HUES64 (cell line): ENCODE measurements around the gene SFMBT2.
"Not testable (repeated sequence)": the region's sequence is repeated elsewhere in the genome, so short reads cannot be mapped to it uniquely, and the experiment has no call there.

Experiments
- H3K27ac ChIP-seq: 2 replicates; pipeline ENCODE4 v1.7.0; 2013; ENCODE audit warnings: low read depth, low read length, inconsistent platforms
- H3K27me3 ChIP-seq: 2 replicates; pipeline ENCODE4 v1.6.1; 2013; ENCODE audit warnings: mild to moderate bottlenecking, low read length; ENCODE audit not compliant: insufficient read depth
- H3K36me3 ChIP-seq: 2 replicates; pipeline ENCODE4 v1.6.1; 2013; ENCODE audit warnings: mild to moderate bottlenecking, low read length; ENCODE audit not compliant: insufficient read depth
- H3K4me1 ChIP-seq: 2 replicates; pipeline ENCODE4 v1.6.1; 2013; ENCODE audit warnings: mild to moderate bottlenecking, low read length, moderate library complexity; ENCODE audit not compliant: insufficient read depth
- H3K4me3 ChIP-seq: 2 replicates; pipeline ENCODE4 v1.5.1; 2013; ENCODE audit warnings: mild to moderate bottlenecking, low read length, moderate library complexity
- H3K9ac ChIP-seq: 2 replicates; pipeline ENCODE4 v1.6.1; 2013; ENCODE audit warnings: mild to moderate bottlenecking, low read depth, low read length
- H3K9me3 ChIP-seq: 2 replicates; pipeline ENCODE4 v1.6.1; 2013; ENCODE audit warnings: low read depth, low read length; ENCODE audit not compliant: insufficient read depth
- WGBS: fragments of 150-250, 120-280 bp; methylation state at CpG from one replicate; pipeline ENCODE4 v1.1.7; 2013; ENCODE audit warnings: missing lambda C conversion rate; 5-methylcytosine and 5-hydroxymethylcytosine counted together

The SFMBT2 gene

DNA sequence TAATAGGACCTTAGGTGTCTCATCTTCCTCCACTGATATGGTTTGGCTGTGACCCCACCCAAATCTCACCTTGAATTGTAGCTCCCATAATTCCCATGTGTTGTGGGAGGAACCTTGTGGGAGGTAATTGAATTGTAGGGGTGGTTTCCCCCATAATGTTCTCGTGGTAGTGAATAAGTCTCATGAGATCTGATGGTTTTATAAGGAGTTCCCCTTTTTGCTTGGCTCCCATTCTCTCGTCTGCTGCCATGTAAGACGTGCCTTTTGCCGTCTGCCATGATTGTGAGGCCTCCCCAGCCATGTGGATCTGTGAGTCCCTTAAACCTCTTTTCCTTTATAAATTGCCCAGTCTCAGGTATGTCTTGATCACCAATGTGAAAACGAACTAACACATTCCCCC, 220.1 kb downstream of the SFMBT2 start:
- H3K9me3 ChIP-seq, H3K27ac ChIP-seq, H3K27me3 ChIP-seq, H3K4me3 ChIP-seq, H3K4me1 ChIP-seq, H3K36me3 ChIP-seq, H3K9ac ChIP-seq: not testable (repeated sequence)
- WGBS, result 95% methylated on average over 5 of the region's 5 CpGs

DNA sequence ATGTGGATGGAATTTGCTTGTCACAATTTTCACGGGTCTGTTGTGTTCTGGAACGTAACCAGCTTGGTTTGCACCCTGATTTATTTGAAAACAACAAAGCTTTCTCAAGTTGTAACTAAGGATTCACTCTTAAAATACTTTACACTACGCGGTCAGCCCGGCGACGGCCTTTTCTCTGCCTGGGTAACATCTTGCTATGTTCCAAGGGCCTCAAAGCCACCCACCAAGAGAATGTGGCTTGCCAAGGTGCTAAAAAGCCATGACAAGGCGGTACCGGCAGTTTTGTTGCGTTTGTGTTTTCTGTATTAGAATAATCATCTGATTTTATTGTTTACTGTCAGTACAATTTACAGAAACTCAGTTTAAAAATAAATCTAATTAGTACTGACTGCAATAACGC, 220.9 kb downstream of the SFMBT2 start:
- Histone ChIP-seq H3K9ac (no peak overlapping the region), H3K4me3 (no peak overlapping the region), H3K27me3 (no peaks in the 10 kb centered on the region), H3K4me1 (no peaks in the 10 kb centered on the region; the same call in 1 of the 2 replicates), H3K27ac (no peak overlapping the region), H3K36me3 (no peaks in the 10 kb centered on the region; the same call in 1 of the 2 replicates), H3K9me3 (no peaks in the 10 kb centered on the region)
- WGBS, result 89% methylated on average over 9 of the region's 11 CpGs

DNA sequence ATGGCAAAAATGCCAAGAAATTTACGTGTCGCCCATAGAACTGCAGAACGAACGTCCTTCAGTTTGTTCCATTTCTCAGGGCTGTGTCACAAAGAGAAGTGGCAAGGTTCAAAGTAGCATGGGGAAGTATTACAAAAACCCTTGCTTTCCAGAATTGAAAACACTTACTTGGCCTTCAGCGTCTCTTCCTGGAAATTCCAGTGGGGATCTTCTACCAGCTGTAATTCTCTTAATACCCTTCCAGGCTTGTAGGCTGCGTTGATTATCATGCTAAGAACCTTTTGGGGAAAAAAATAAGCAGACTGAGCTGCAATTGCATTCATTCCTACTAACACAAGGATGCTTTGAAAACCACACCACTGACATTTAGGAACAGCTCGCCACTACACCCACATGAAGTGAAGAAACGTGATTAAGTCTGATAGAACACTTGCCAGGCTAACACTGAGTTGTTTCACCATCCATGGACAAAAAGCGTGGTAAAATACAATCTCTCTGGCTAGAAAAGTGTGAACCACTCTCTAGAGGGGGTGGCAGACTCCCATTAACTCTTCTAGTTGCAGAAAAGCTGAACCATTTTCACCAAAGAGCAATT, 222.3 kb downstream of the SFMBT2 start:
- Histone ChIP-seq H3K36me3 (no peaks in the 10 kb centered on the region; the same call in 1 of the 2 replicates), H3K27me3 (no peaks in the 10 kb centered on the region), H3K4me1 (no peaks in the 10 kb centered on the region; the same call in 1 of the 2 replicates), H3K9me3 (no peaks in the 10 kb centered on the region), H3K4me3 (no peak overlapping the region), H3K9ac (no peak overlapping the region), H3K27ac (no peak overlapping the region)
- WGBS, result 85% methylated on average over 9 of the region's 9 CpGs

DNA sequence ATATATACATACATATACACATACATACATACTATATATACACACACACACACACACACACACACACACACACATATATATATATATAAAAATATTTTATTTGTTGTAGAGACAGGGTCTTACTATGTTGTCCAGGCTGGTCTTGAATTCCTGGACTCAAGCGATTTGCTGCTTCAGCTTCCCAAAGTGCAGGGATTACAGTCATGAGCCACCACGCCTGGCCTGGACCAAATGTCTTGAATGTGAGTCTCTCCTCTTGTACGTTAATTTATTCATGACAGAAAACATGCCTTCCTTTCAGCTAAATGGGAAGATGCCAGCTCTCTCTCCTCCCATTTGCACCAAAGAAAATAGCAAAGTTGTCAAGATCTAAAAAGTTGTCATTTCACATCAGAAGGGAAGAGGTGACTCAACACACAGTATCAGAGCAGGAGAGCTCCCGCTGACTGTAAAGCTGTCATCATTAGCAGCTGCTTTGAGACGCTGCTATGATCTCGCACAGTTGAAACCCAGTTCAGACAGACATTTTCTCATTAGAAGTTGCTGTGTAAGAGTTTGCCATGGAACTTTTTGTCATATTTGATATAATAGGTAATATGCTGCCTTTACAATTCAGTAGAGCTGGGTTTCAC, 224.3 kb downstream of the SFMBT2 start:
- WGBS, result 95% methylated on average over 6 of the region's 6 CpGs
- no peaks in the 10 kb centered on the region for H3K27me3 ChIP-seq
- H3K9ac ChIP-seq, result no peak overlapping the region
- no peaks in the 10 kb centered on the region; the same call in 1 of the 2 replicates for H3K36me3 ChIP-seq
- H3K4me1 ChIP-seq, result no peaks in the 10 kb centered on the region; the same call in 1 of the 2 replicates
- H3K9me3 ChIP-seq, result no peaks in the 10 kb centered on the region
- H3K4me3 ChIP-seq, result no peak overlapping the region
- H3K27ac ChIP-seq, result no peak overlapping the region

GRCh38 chr10:7185367-7185690, 225.5 kb downstream of the SFMBT2 start:
- WGBS, result 93% methylated on average over 4 of the region's 4 CpGs
- no peak overlapping the region for H3K27ac ChIP-seq
- H3K36me3 ChIP-seq, result no peaks in the 10 kb centered on the region; the same call in 1 of the 2 replicates
- no peak overlapping the region for H3K9ac ChIP-seq
- H3K9me3 ChIP-seq, result no peaks in the 10 kb centered on the region
- H3K27me3 ChIP-seq, result no peaks in the 10 kb centered on the region
- no peaks in the 10 kb centered on the region; the same call in 1 of the 2 replicates for H3K4me1 ChIP-seq
- H3K4me3 ChIP-seq, result no peak overlapping the region

DNA sequence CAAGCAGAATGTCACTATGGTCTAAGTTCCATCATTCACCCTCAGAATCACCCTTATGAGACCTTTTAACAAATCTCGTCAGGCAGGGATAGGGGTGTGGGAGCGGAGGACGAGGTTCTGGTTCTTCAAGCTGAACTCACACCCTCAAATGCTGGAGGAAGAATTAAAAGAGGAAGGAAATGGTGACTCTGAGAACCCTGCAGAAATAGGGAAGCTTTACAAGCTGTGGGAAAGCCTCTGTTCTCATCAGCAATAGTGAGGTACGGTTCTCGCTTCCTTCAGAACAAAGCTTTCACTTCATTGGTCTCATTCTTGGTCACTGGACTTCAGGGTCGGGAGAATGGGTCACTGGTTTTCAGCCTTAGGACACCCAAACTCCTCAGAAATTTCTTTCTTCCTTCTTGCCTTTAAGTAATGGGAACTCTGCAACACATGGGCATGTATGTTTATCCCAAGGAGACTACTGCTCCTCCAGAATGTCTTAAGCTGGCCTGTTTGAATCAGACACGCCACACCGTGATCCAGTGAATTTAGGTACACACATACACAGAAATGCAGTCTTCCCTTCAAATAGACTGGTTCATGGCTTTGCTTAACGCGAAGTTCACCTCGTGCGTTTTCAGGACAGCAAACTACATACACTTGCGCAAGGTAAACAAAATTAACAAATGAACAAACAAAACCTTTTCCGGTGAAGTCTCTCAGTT, 226.0 kb downstream of the SFMBT2 start:
- H3K27me3 ChIP-seq, result no peaks in the 10 kb centered on the region
- 95% methylated on average over 14 of the region's 14 CpGs for WGBS
- no peak overlapping the region for H3K4me3 ChIP-seq
- no peak overlapping the region for H3K27ac ChIP-seq
- no peaks in the 10 kb centered on the region for H3K9me3 ChIP-seq
- no peak overlapping the region for H3K9ac ChIP-seq
- H3K4me1 ChIP-seq, result no peaks in the 10 kb centered on the region; the same call in 1 of the 2 replicates
- no peaks in the 10 kb centered on the region; the same call in 1 of the 2 replicates for H3K36me3 ChIP-seq

GRCh38 chr10:7184116-7184515, 226.7 kb downstream of the SFMBT2 start:
- WGBS, result 92% methylated on average over 2 of the region's 2 CpGs
- not testable (repeated sequence) for H3K27ac ChIP-seq, H3K9ac ChIP-seq

GRCh38 chr10:7182327-7182726, 228.5 kb downstream of the SFMBT2 start:
- H3K27me3 ChIP-seq, H3K4me1 ChIP-seq, H3K9ac ChIP-seq, H3K9me3 ChIP-seq, H3K4me3 ChIP-seq, H3K36me3 ChIP-seq, H3K27ac ChIP-seq: not testable (repeated sequence)
- WGBS, result no CpG with 5 or more reads among the region's 1 CpG

More at GRCh38 chr10:7184116-7184515, 226.7 kb downstream of the SFMBT2 start:
- not testable (repeated sequence) for H3K9me3 ChIP-seq, H3K36me3 ChIP-seq, H3K27me3 ChIP-seq, H3K4me1 ChIP-seq, H3K4me3 ChIP-seq

DNA sequence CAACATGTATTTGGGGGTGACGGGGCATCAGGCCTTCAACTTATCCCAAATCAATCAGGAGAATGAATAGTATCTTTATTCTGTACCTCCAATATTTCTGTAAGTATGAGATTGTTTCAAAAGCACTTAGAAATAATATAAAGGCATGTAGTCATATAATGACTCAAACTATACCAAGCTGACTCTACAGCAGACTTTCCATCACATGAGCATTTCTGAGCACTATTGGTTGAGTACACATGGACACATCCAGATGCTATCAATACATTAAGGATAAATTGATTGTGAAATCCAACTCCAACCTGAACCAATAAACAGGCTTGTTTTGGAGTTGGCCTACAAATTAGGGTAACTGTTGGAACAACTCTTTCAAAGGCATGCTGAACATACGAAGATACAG, 229.4 kb downstream of the SFMBT2 start:
- Histone ChIP-seq H3K27ac (no peak overlapping the region), H3K36me3 (peaks cover 5% of the 10 kb centered on the region; the same call in 1 of the 2 replicates), H3K9me3 (no peaks in the 10 kb centered on the region), H3K4me1 (no peaks in the 10 kb centered on the region), H3K27me3 (no peaks in the 10 kb centered on the region), H3K9ac (no peak overlapping the region), H3K4me3 (no peak overlapping the region)
- 96% methylated on average over 1 of the region's 2 CpGs for WGBS

DNA sequence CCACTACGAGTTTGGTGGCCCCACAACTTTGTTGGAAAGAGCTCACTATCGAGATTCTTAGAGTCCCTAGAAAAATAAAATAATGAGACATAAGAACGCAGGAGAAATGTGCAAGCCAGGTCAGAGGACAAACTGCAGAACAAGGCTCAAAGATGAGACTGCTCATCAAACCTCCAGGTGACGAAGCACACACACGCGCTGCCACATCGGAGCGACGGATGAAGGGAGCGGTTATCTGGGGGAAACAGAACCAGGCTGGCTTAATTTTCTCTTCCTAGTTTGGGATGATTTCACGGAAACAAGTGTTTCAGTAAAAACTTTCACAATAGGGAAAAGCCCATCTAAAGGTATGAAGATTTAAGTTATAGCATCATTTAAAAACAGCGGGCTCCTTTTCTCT, 231.3 kb downstream of the SFMBT2 start:
- 88% methylated on average over 12 of the region's 12 CpGs for WGBS
- Histone ChIP-seq H3K9me3 (peaks cover 6% of the 10 kb centered on the region; the same call in 1 of the 2 replicates), H3K4me1 (no peaks in the 10 kb centered on the region), H3K4me3 (no peak overlapping the region), H3K36me3 (peaks cover 23% of the 10 kb centered on the region), H3K27me3 (no peaks in the 10 kb centered on the region), H3K27ac (no peak overlapping the region), H3K9ac (no peak overlapping the region)

DNA sequence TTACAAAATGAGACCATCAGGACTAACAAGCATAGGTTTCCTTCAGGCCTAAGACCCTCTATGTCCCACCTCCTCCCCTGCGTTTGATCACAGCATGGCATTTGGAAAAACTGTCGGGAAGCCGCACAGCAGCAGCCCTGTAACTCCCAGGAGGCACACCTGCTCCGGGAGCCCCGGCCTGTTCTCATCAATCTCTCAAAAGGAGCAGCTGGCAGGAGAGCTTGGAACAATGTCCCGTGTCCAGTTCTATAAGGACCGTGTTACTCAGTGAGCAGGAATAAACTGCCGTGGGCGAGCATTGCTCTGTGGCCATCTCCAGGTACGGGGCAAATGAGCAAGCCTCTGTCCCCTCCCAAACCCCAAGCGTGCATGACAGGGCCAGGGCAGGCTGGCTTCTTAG, 236.9 kb downstream of the SFMBT2 start:
- no peak overlapping the region for H3K27ac ChIP-seq
- H3K9me3 ChIP-seq, result peaks cover 6% of the 10 kb centered on the region; the same call in 1 of the 2 replicates
- H3K4me3 ChIP-seq, result no peak overlapping the region
- no peaks in the 10 kb centered on the region for H3K4me1 ChIP-seq
- H3K36me3 ChIP-seq, result peaks cover 32% of the 10 kb centered on the region
- WGBS, result 95% methylated on average over 11 of the region's 11 CpGs
- H3K9ac ChIP-seq, result no peak overlapping the region
- H3K27me3 ChIP-seq, result no peaks in the 10 kb centered on the region
